HL-60 (cell line): ENCODE measurements around the gene FNBP1L.
A peak's percentile ranks its signal among the peaks of the same experiment; 100 is the strongest.

ENCODE experiments used
- DNase-seq, 2 experiments: peaks; one replicate each; pipeline ENCODE4 v3.0.0-alpha.2; 2010 to 2020; ENCODE audit warnings: low read depth in 1 of 2, low spot score in 1 of 2
- H3K27ac ChIP-seq: fragments of 250-450 bp; sonication (Bioruptor Pico); replicated peaks from 2 replicates; pipeline ENCODE4 v1.5.1; 2020; ENCODE audit warnings: mild to moderate bottlenecking, moderate library complexity
- H3K27me3 ChIP-seq: fragments of 250-450 bp; sonication (Bioruptor Pico); 2 replicates; pipeline ENCODE4 v1.5.1; 2021; ENCODE audit warnings: mild to moderate bottlenecking, moderate library complexity; ENCODE audit not compliant: insufficient read depth, poor library complexity, severe bottlenecking
- H3K4me3 ChIP-seq: replicated peaks from 2 replicates; pipeline ENCODE4 v1.5.1; 2011; ENCODE audit warnings: mild to moderate bottlenecking, control low read depth, low read length; ENCODE audit not compliant: insufficient read depth
- CTCF ChIP-seq: IDR thresholded peaks from one replicate; pipeline ENCODE4 v1.5.1; 2011; ENCODE audit warnings: low read length, control low read depth, inconsistent platforms; ENCODE audit not compliant: insufficient read depth
- GABPA ChIP-seq: IDR thresholded peaks from 2 replicates; pipeline ENCODE4 v1.6.1; 2012; ENCODE audit warnings: low read depth
- POLR2AphosphoS5 ChIP-seq: IDR thresholded peaks from 2 replicates; pipeline ENCODE4 v1.6.1; 2012; ENCODE audit warnings: low read depth
- REST ChIP-seq: IDR thresholded peaks from 2 replicates; pipeline ENCODE4 v1.6.1; 2012; ENCODE audit warnings: low read depth; ENCODE audit not compliant: insufficient replicate concordance
- SPI1 ChIP-seq: IDR thresholded peaks from 2 replicates; pipeline ENCODE4 v1.6.1; 2012; ENCODE audit warnings: low read depth, mild to moderate bottlenecking, borderline replicate concordance

FNBP1L gene

GRCh38 chr1:93448983-93449804 is 1.3 kb downstream of the FNBP1L start:
- H3K27me3 ChIP-seq = peaks cover 34% of the 10 kb centered on the region
- TF ChIP-seq GABPA (no peak), POLR2AphosphoS5 (no peak), REST (no peak), SPI1 (no peak), CTCF (no peak)
- H3K4me3 ChIP-seq = peak overlapping the region; percentile 57
- no peak overlapping the region for H3K27ac ChIP-seq
- no peak for DNase-seq

- TF ChIP-seq REST (no peak), GABPA (no peak), POLR2AphosphoS5 (no peak), SPI1 (no peak), CTCF (no peak)
- peaks cover 34% of the 10 kb centered on the region for H3K27me3 ChIP-seq
- no peak overlapping the region for H3K27ac ChIP-seq
- no peak overlapping the region for H3K4me3 ChIP-seq
- no peak for DNase-seq
Observed at GRCh38 chr1:93450321-93450720, 2.4 kb downstream of the FNBP1L start.

GRCh38 chr1:93453911-93454310 is 6.0 kb downstream of the FNBP1L start:
- TF ChIP-seq POLR2AphosphoS5 (no peak), REST (no peak), GABPA (no peak), SPI1 (no peak), CTCF (no peak)

More at GRCh38 chr1:93453911-93454310, 6.0 kb downstream of the FNBP1L start:
- Histone ChIP-seq H3K27ac (no peak overlapping the region), H3K4me3 (no peak overlapping the region), H3K27me3 (peaks cover 18% of the 10 kb centered on the region)
- no peak for DNase-seq
